Esophagus muscularis mucosa (tissue), 4 donors: ENCODE measurements around the gene SGCG. TPM values are rescaled to one million over a fixed set of nuclear protein-coding genes. Genes with fewer than 3 reads are reported as not detected.

Experiments used
- DNase-seq: peaks from one replicate; pipeline ENCODE4 v3.0.0-alpha.2; 2017; ENCODE audit errors: extremely low spot score
- H3K27ac ChIP-seq, 4 donors: fragments of 200-600 bp; sonication (generic); replicated peaks in 1 of 4; 1 replicate in 3 of 4; 2 replicates in 1 of 4; pipeline ENCODE4 v1.5.1; 2016 to 2019; ENCODE audit warnings: mild to moderate bottlenecking in 1 of 4
- H3K27me3 ChIP-seq, 4 donors: fragments of 200-600 bp; sonication (generic); one replicate each; pipeline versions ENCODE4 v1.5.1 to v1.6.0; 2016 to 2019
- H3K36me3 ChIP-seq, 4 donors: fragments of 200-600 bp; sonication (generic); one replicate each; pipeline ENCODE4 v1.5.1; 2016 to 2019
- H3K4me1 ChIP-seq, 4 donors: fragments of 200-600 bp; sonication (generic); one replicate each; pipeline ENCODE4 v1.5.1; 2016 to 2019
- H3K4me3 ChIP-seq, 4 donors: fragments of 200-600 bp; sonication (generic); 1 replicate in 2 of 4; 2 replicates in 2 of 4; pipeline ENCODE4 v1.5.1; 2016 to 2019; ENCODE audit warnings: mild to moderate bottlenecking in 4 of 4, moderate library complexity in 1 of 4
- H3K9me3 ChIP-seq, 4 donors: fragments of 200-600 bp; sonication (generic); 1 replicate in 3 of 4; 2 replicates in 1 of 4; pipeline ENCODE4 v1.5.1; 2016 to 2019
- CTCF ChIP-seq, 3 experiments: fragments of 200-600 bp in 2 of 3; fragments of 450-650 bp in 1 of 3; sonication (generic) in 2 of 3; IDR thresholded peaks; one replicate each; pipeline ENCODE4 v1.5.1; 2017 to 2019; ENCODE audit warnings: antibody characterized with exemption in 3 of 3, mild to moderate bottlenecking in 2 of 3, moderate library complexity in 1 of 3
- EP300 ChIP-seq: sonication (generic); formaldehyde crosslinking; IDR thresholded peaks from one replicate; pipeline ENCODE4 v1.6.1; 2017; ENCODE audit warnings: antibody characterized with exemption
- POLR2A ChIP-seq: fragments of 450-650 bp; IDR thresholded peaks from one replicate; pipeline ENCODE4 v1.6.1; 2017; ENCODE audit warnings: antibody characterized with exemption, moderate library complexity, mild to moderate bottlenecking, low read depth
- POLR2AphosphoS5 ChIP-seq, 2 donors: sonication (generic); formaldehyde crosslinking; IDR thresholded peaks; one replicate each; pipeline ENCODE4 v1.6.1; 2017; ENCODE audit warnings: antibody characterized with exemption in 2 of 2
- WGBS: methylation state at CpG from one replicate; pipeline ENCODE4 v1.1.5; 2018; 5-methylcytosine and 5-hydroxymethylcytosine counted together
- intact Hi-C: fragments of 100-400 bp; cut with DNase I; formaldehyde crosslinking; loops from one replicate; pipeline ENCODE4 v1.15.1; 2023
- total RNA-seq, 4 donors: library from RNA; depleted of rRNA; stranded (reverse); fragments of >200 nt; gene quantifications; one replicate each; pipeline versions ENCODE4 v1.1.0 to v1.2.1, GENCODE V29; 2016

The SGCG gene
- total RNA-seq, 4 donors from 2014 or later, result 0.42 to 1.7 (median 1.1) TPM

- Histone ChIP-seq H3K9me3 (no peaks in the 10 kb centered on the region), H3K36me3 (peaks cover 0 to 36% (median 12%) of the 10 kb centered on the region in 4 donors), H3K27me3 (no peaks in the 10 kb centered on the region), H3K4me3 (no peak overlapping the region), H3K27ac (peak overlapping the region; percentile 69 to 80 (median 75)), H3K4me1 (peaks cover 14 to 75% (median 63%) of the 10 kb centered on the region in 4 donors)
- no peak for DNase-seq
- 92% methylated on average over 4 of the region's 4 CpGs for WGBS
- intact Hi-C loops, result no loop called here
- TF ChIP-seq EP300 (no peak), POLR2AphosphoS5 (IDR thresholded peaks at IDR 0.05) (peak in 1 of 2 donors; percentile 3)
Observed at GRCh38 chr13:23349161-23349897, 168.6 kb downstream of the SGCG start.

GRCh38 chr13:23350009-23350408, 169.2 kb downstream of the SGCG start:
- no peak for TF ChIP-seq POLR2AphosphoS5 (IDR thresholded peaks at IDR 0.05)
- TF ChIP-seq CTCF (IDR thresholded peaks at IDR 0.05), result no peak
- no peak for TF ChIP-seq POLR2A
- no peak for TF ChIP-seq EP300
- no peak overlapping the region for H3K4me3 ChIP-seq
- intact Hi-C loops, result no loop called here
- H3K36me3 ChIP-seq, result peaks cover 6 to 43% (median 19%) of the 10 kb centered on the region in 4 donors
- no peak for DNase-seq
- H3K27ac ChIP-seq, result peak overlapping the region; percentile 69 to 80 (median 75)
- H3K9me3 ChIP-seq, result no peaks in the 10 kb centered on the region
- peaks cover 14 to 69% (median 56%) of the 10 kb centered on the region in 4 donors for H3K4me1 ChIP-seq
- H3K27me3 ChIP-seq, result no peaks in the 10 kb centered on the region
- 69% methylated on average over 3 of the region's 3 CpGs for WGBS

GRCh38 chr13:23352161-23352560, 171.4 kb downstream of the SGCG start:
- H3K36me3 ChIP-seq, result peaks cover 24 to 51% (median 35%) of the 10 kb centered on the region in 4 donors
- H3K4me1 ChIP-seq, result peaks cover 14 to 53% (median 44%) of the 10 kb centered on the region in 4 donors
- WGBS, result 58% methylated on average over 4 of the region's 4 CpGs
- H3K9me3 ChIP-seq, result no peaks in the 10 kb centered on the region
- intact Hi-C loops, result no loop called here
- no peak overlapping the region for H3K4me3 ChIP-seq
- H3K27me3 ChIP-seq, result no peaks in the 10 kb centered on the region
- no peak for DNase-seq
- TF ChIP-seq POLR2A (no peak), EP300 (no peak), CTCF (IDR thresholded peaks at IDR 0.05) (no peak), POLR2AphosphoS5 (IDR thresholded peaks at IDR 0.05) (no peak)
- no peak overlapping the region for H3K27ac ChIP-seq

GRCh38 chr13:23354520-23354919, 173.7 kb downstream of the SGCG start:
- intact Hi-C loops, result no loop called here
- 96% methylated on average over 5 of the region's 5 CpGs for WGBS
- Histone ChIP-seq H3K27ac (no peak overlapping the region), H3K36me3 (peaks cover 33 to 58% (median 49%) of the 10 kb centered on the region in 4 donors), H3K4me1 (peaks cover 2 to 31% (median 22%) of the 10 kb centered on the region in 4 donors), H3K9me3 (no peaks in the 10 kb centered on the region), H3K27me3 (no peaks in the 10 kb centered on the region), H3K4me3 (no peak overlapping the region)
- TF ChIP-seq EP300, result no peak
- no peak for TF ChIP-seq POLR2A
- no peak for TF ChIP-seq CTCF (IDR thresholded peaks at IDR 0.05)
- no peak for TF ChIP-seq POLR2AphosphoS5 (IDR thresholded peaks at IDR 0.05)
- no peak for DNase-seq

- Histone ChIP-seq H3K36me3 (peaks cover 40 to 73% (median 47%) of the 10 kb centered on the region in 4 donors), H3K4me3 (no peak overlapping the region), H3K27me3 (no peaks in the 10 kb centered on the region), H3K9me3 (no peaks in the 10 kb centered on the region), H3K4me1 (peaks cover 0 to 32% (median 15%) of the 10 kb centered on the region in 4 donors), H3K27ac (no peak overlapping the region)
- DNase-seq, result no peak
- no peak for TF ChIP-seq POLR2AphosphoS5 (IDR thresholded peaks at IDR 0.05)
- no CpG with 5 or more reads among the region's 2 CpGs for WGBS
- intact Hi-C loops, result no loop called here
Observed at GRCh38 chr13:23356368-23356767, 175.6 kb downstream of the SGCG start.
